K562 (cell line): ENCODE measurements around the gene KISS1R. TPM values are rescaled to one million over a fixed set of nuclear protein-coding genes. Genes with fewer than 3 reads are reported as not detected.

Source experiments
- ATAC-seq: fragments of 200-7000 bp; cut with Tn5 transposase; 3 replicates; pipeline ENCODE4 v1.9.1; 2020; ENCODE audit warnings: moderate library complexity
- BruUV-seq: library from RNA; stranded (reverse); fragments of 400-500 nt; replicated peaks from 2 replicates; lab custom pipeline; 2021; lab: Mats Ljungman, UMichigan
- CTCF ChIA-PET: fragments of 300-600 bp; formaldehyde crosslinking; extraction: SDS; loops from one replicate; lab custom pipeline; 2021; ENCODE audit warnings: low intra/inter-chr PET ratio; lab: Yijun Ruan, JAX
- POLR2A ChIA-PET: fragments of 300-600, 350-650 bp; sonication (Branson Sonifier 250); formaldehyde crosslinking; extraction: SDS; loops from one replicate; lab custom pipeline; 2021; ENCODE audit warnings: antibody characterized with exemption, inconsistent platforms; lab: Yijun Ruan, JAX
- DNase-seq, 4 experiments: peaks; one replicate each; pipeline versions ENCODE4 v3.0.0 to v3.0.0-alpha.2; 2011 to 2018; ENCODE audit warnings: low spot score in 3 of 4, mixed read lengths in 3 of 4; ENCODE audit errors: extremely low read depth in 1 of 4
- FAIRE-seq: peaks from 2 replicates; lab custom pipeline; 2011; peaks lifted over from hg19 to GRCh38; lab: Jason Lieb, UNC
- H2AFZ ChIP-seq: 2 replicates; pipeline ENCODE4 v1.6.0; 2011; ENCODE audit warnings: low read depth, low read length, control low read depth, inconsistent platforms
- H3K27ac ChIP-seq: fragments of 200-600 bp; 3 replicates; pipeline ENCODE4 v1.8.0; 2011; ENCODE audit warnings: low read depth, mild to moderate bottlenecking, control low read depth, inconsistent platforms, low read length, moderate library complexity, mixed read lengths; ENCODE audit errors: extremely low read depth
- H3K27me3 ChIP-seq, 2 experiments: fragments of 300-600 bp in 1 of 2; 2 replicates in 1 of 2; 3 replicates in 1 of 2; pipeline versions ENCODE4 v1.6.0 to v1.8.0; 2011; ENCODE audit warnings: inconsistent platforms in 2 of 2, low read length in 2 of 2, mild to moderate bottlenecking in 1 of 2, mixed read lengths in 1 of 2, moderate library complexity in 1 of 2; ENCODE audit not compliant: control insufficient read depth in 2 of 2, insufficient read depth in 2 of 2
- H3K36me3 ChIP-seq: fragments of 300-600 bp; 3 replicates; pipeline ENCODE4 v1.8.0; 2011; ENCODE audit warnings: mild to moderate bottlenecking, low read length, inconsistent platforms; ENCODE audit not compliant: control insufficient read depth, insufficient read depth
- H3K4me1 ChIP-seq, 2 experiments: fragments of 200-600 bp in 1 of 2; replicated peaks in 1 of 2; 2 replicates in 1 of 2; 3 replicates in 1 of 2; pipeline versions ENCODE4 v1.5.1 to v1.8.0; 2011; ENCODE audit warnings: inconsistent platforms in 2 of 2, low read length in 2 of 2, mild to moderate bottlenecking in 1 of 2, mixed read lengths in 1 of 2, moderate library complexity in 1 of 2; ENCODE audit not compliant: control insufficient read depth in 2 of 2, insufficient read depth in 2 of 2
- H3K4me2 ChIP-seq: 2 replicates; pipeline ENCODE4 v1.6.1; 2011; ENCODE audit warnings: low read length, control low read depth, inconsistent platforms, mixed read lengths; ENCODE audit not compliant: insufficient read depth
- H3K4me3 ChIP-seq: fragments of 200-600 bp; sonication (generic), shearing (Covaris generic); 2 replicates; pipeline ENCODE4 v1.5.1; 2016; ENCODE audit warnings: control low read depth, inconsistent platforms
- H3K79me2 ChIP-seq: fragments of 200-600 bp; 3 replicates; pipeline ENCODE4 v1.8.0; 2011; ENCODE audit warnings: low read length, inconsistent platforms; ENCODE audit not compliant: control insufficient read depth, insufficient read depth
- H3K9ac ChIP-seq, 2 experiments: 2 replicates each; pipeline versions ENCODE4 v1.6.0 to v1.6.1; 2011; ENCODE audit warnings: low read depth in 2 of 2, low read length in 2 of 2, control low read depth in 1 of 2, inconsistent platforms in 1 of 2, mild to moderate bottlenecking in 1 of 2, mixed read lengths in 1 of 2; ENCODE audit not compliant: insufficient read depth in 1 of 2
- H3K9me1 ChIP-seq: one replicate; pipeline ENCODE4 v1.6.0; 2011; ENCODE audit warnings: inconsistent platforms, mild to moderate bottlenecking, low read length, moderate library complexity; ENCODE audit not compliant: control insufficient read depth, insufficient read depth
- H3K9me3 ChIP-seq: replicated peaks from 2 replicates; pipeline ENCODE4 v1.5.1; 2011; ENCODE audit warnings: low read depth, low read length, inconsistent platforms; ENCODE audit not compliant: control insufficient read depth, insufficient read depth
- H4K20me1 ChIP-seq: replicated peaks from 2 replicates; pipeline ENCODE4 v1.6.1; 2011; ENCODE audit warnings: low read length, inconsistent platforms, mixed read lengths; ENCODE audit not compliant: control insufficient read depth, insufficient read depth
- CREB3 ChIP-seq: fragments of 450-650 bp; conservative IDR thresholded peaks from 2 replicates; pipeline ENCODE4 v1.6.1; 2016; ENCODE audit warnings: missing genetic modification characterization, low read depth, mild to moderate bottlenecking, missing compliant biosample characterization, moderate library complexity
- GMEB1 ChIP-seq: fragments of 250-450 bp; sonication (Bioruptor Pico); IDR thresholded peaks from 2 replicates; pipeline ENCODE4 v1.4.0; 2020; ENCODE audit warnings: mild to moderate bottlenecking
- POLR2G ChIP-seq: fragments of 200-400 bp; formaldehyde crosslinking; IDR thresholded peaks from 2 replicates; pipeline ENCODE4 v1.6.1; 2017; ENCODE audit warnings: low read depth, mild to moderate bottlenecking, antibody characterized with exemption, low read length, moderate library complexity
- RBFOX2 ChIP-seq: fragments of 200-400 bp; formaldehyde crosslinking; IDR thresholded peaks from 2 replicates; pipeline ENCODE4 v1.6.1; 2017; ENCODE audit warnings: low read depth, mild to moderate bottlenecking, low read length, moderate library complexity
- SAP30 ChIP-seq: fragments of 200-600 bp; sonication (generic); IDR thresholded peaks from 2 replicates; pipeline ENCODE4 v1.6.1; 2012; ENCODE audit warnings: borderline replicate concordance, low read depth, mild to moderate bottlenecking, moderate library complexity, low read length, control low read depth, inconsistent platforms; ENCODE audit not compliant: insufficient read depth, poor library complexity, severe bottlenecking
- SRSF9 ChIP-seq: fragments of 200-400 bp; formaldehyde crosslinking; IDR thresholded peaks from 2 replicates; pipeline ENCODE4 v1.6.1; 2017; ENCODE audit warnings: low read depth, low read length, borderline replicate concordance
- TCF15 ChIP-seq: fragments of 250-450 bp; sonication (Bioruptor Pico); IDR thresholded peaks from 2 replicates; pipeline ENCODE4 v1.8.0; 2022; ENCODE audit warnings: moderate library complexity, mild to moderate bottlenecking, inconsistent platforms
- ZBTB33 ChIP-seq: sonication (generic); formaldehyde crosslinking; IDR thresholded peaks from 2 replicates; pipeline ENCODE4 v1.8.1; 2023; ENCODE audit warnings: mild to moderate bottlenecking, missing genetic modification reagents
- ZNF778 ChIP-seq: fragments of 450-650 bp; formaldehyde crosslinking; IDR thresholded peaks from 2 replicates; pipeline ENCODE4 v1.4.0; 2020; ENCODE audit warnings: mild to moderate bottlenecking, moderate library complexity
- WGBS: fragments of 100-300 bp; shearing (Covaris generic); methylation state at CpG from one replicate; pipeline ENCODE4 v1.1.6; 2016; ENCODE audit warnings: low coverage, mixed read lengths; ENCODE audit not compliant: insufficient coverage; ENCODE audit errors: missing lambda C conversion rate; 5-methylcytosine and 5-hydroxymethylcytosine counted together
- in situ Hi-C: fragments of 300-500 bp; cut with MboI; formaldehyde crosslinking; loops from 4 replicates; pipeline ENCODE4 v1.15.0; 2018; ENCODE audit warnings: inconsistent platforms, mixed read lengths
- intact Hi-C: fragments of 100-400 bp; cut with micrococcal nuclease; formaldehyde crosslinking; loops from 2 replicates; pipeline ENCODE4 v1.14.2; 2022
- polyA plus RNA-seq, 8 experiments: library from polyadenylated mRNA; depleted of rRNA in 4 of 8; stranded (reverse) in 5 of 8; unstranded in 3 of 8; fragments of >200 nt; fragmentation: Nextera tagmentation in 2 of 8; fragmentation: Illumina TruSeq in 1 of 8; extraction: Ambion mirVana in 2 of 8; extraction: Trizol in 1 of 8; gene quantifications; 2 replicates each; pipeline versions ENCODE4 v1.2.1 to v1.2.3, GENCODE V29; 2011 to 2014; ENCODE audit warnings: inconsistent platforms in 1 of 8, missing spikeins in 1 of 8
- total RNA-seq, 7 experiments: library from RNA; depleted of rRNA in 6 of 7; stranded (reverse); fragments of >200 nt in 6 of 7; fragmentation: Illumina TruSeq in 2 of 7; extraction: Trizol in 2 of 7; gene quantifications; 2 replicates each; pipeline versions ENCODE4 v1.2.1 to v1.2.3, GENCODE V29; 2011 to 2021; ENCODE audit warnings: low replicate concordance in 1 of 7

KISS1R gene
- total and polyA plus RNA-seq, 9 of the 15 experiments (the other 6 are each of a cell fraction or from before 2014, with no cell fraction given), result 0.37 to 39.4 (median 2.0) TPM

- Histone ChIP-seq H3K27ac (no peak overlapping the region), H3K9me3 (no peaks in the 10 kb centered on the region), H3K4me3 (no peak overlapping the region), H3K9me1 (no peaks in the 10 kb centered on the region), H3K36me3 (peaks cover 85% of the 10 kb centered on the region; the same call in 2 of the 3 replicates), H3K4me1 (peaks cover 0 to 51% of the 10 kb centered on the region in 2 experiments; a peak in 3 of 5 replicates), H3K27me3 (no peaks in the 10 kb centered on the region), H3K79me2 (peaks cover 75% of the 10 kb centered on the region), H2AFZ (no peak overlapping the region), H4K20me1 (peaks cover 3% of the 10 kb centered on the region; the same call in 1 of the 2 replicates), H3K4me2 (no peak overlapping the region), H3K9ac (peak overlapping the region in 1 of 2 experiments; percentile 17; a peak in 2 of 4 replicates)
- ATAC-seq (no peak), DNase-seq (no peak), FAIRE-seq (no peak)
- in situ Hi-C loops (no loop called here), intact Hi-C loops (no loop called here)
- CTCF ChIA-PET, result no interaction called here
- POLR2A ChIA-PET, result interaction anchor here (0.8 to 1.6 kb wide), 3 partner anchors 9 to 16 kb away, joined by 4 to 5 read pairs (median 4); no protein-coding TSS in a partner anchor
- no TSS peak for BruUV-seq
- WGBS, result 86% methylated on average over 30 of the region's 54 CpGs
- peak; percentile 72 for TF ChIP-seq ZBTB33
- TF ChIP-seq GMEB1 (CRISPR knock-in tag), result no peak
- TF ChIP-seq SAP30, result no peak
- no peak for TF ChIP-seq SRSF9
- TF ChIP-seq ZNF778 (CRISPR knock-in tag), result no peak
- no peak for TF ChIP-seq CREB3 (tag)
- TF ChIP-seq POLR2G, result peak; percentile 60
- TF ChIP-seq TCF15 (CRISPR knock-in tag), result no peak
- peak; percentile 53 for TF ChIP-seq RBFOX2
Measured at GRCh38 chr19:932648-933552, 15.8 kb downstream of the KISS1R start.
